K562 treated with DMSO at 1 percent for 24 hours (cell line): Measurements from ENCODE around the gene RRAGC. TPM values are rescaled to one million over a fixed set of nuclear protein-coding genes. Genes with fewer than 3 reads are reported as not detected.

ENCODE experiments used
- total RNA-seq: library from RNA; unstranded; fragments of 300-600 nt; gene quantifications from 2 replicates; pipeline ENCODE4 v1.2.3, GENCODE V29; 2022; ENCODE audit warnings: low read depth; ENCODE audit not compliant: insufficient read depth

RRAGC gene
- total RNA-seq = 19.4 and 24.1 TPM in 2 replicates

GRCh38 chr1:38859561-38860453 lies at the start of gene RRAGC:
Gene RRAGC, minus strand, starts transcription at chr1:38859772. Its CDS starts 126 bp downstream, at chr1:38859646.

GRCh38 chr1:38881487-38881886 lies 21.9 kb upstream of the RRAGC start, which contains the start of gene GJA9:
Gene GJA9, minus strand, starts transcription at chr1:38881587. Its CDS starts 5,489 bp downstream, at chr1:38876098.

GRCh38 chr1:38873027-38873969 lies 13.7 kb upstream of the RRAGC start, which contains the start of gene MYCBP:
Gene MYCBP, minus strand, starts transcription at chr1:38873348. Its CDS starts 43 bp downstream, at chr1:38873305.

Other genes starting within 250 kb of the RRAGC start
- 13.5 and 14.1 TPM in 2 replicates for gene MYCBP, start 13.6 kb upstream of the RRAGC start, total RNA-seq
- gene GJA9, start 21.8 kb upstream of the RRAGC start, total RNA-seq = 0.19 TPM in 1 of 2 replicates, not detected in the other
- 0.17 TPM in 1 of 2 replicates, not detected in the other for gene RHBDL2, start 82.1 kb upstream of the RRAGC start, total RNA-seq
- gene AKIRIN1, start 131.5 kb upstream of the RRAGC start, total RNA-seq = 94.6 and 98.3 TPM in 2 replicates
- 518 and 553 TPM in 2 replicates for gene NDUFS5, start 166.6 kb upstream of the RRAGC start, total RNA-seq